Suprapubic skin (tissue), 4 donors: ENCODE results near the gene PSMA6. TPM values are rescaled to one million over a fixed set of nuclear protein-coding genes. Genes with fewer than 3 reads are reported as not detected.
A peak's percentile ranks its signal among the peaks of the same experiment; 100 is the strongest.
"Not testable (repeated sequence)": the region's sequence is repeated elsewhere in the genome, so short reads cannot be mapped to it uniquely, and the experiment has no call there.

Experiments
- DNase-seq, 2 donors: peaks; one replicate each; pipeline ENCODE4 v3.0.0-alpha.2; 2019; ENCODE audit warnings: low spot score in 2 of 2
- H3K27ac ChIP-seq: fragments of 200-600 bp; sonication (generic); one replicate; pipeline ENCODE4 v1.5.1; 2019
- H3K27me3 ChIP-seq: fragments of 200-600 bp; sonication (generic); one replicate; pipeline ENCODE4 v1.5.1; 2019
- H3K36me3 ChIP-seq: fragments of 200-600 bp; sonication (generic); one replicate; pipeline ENCODE4 v1.5.1; 2019
- H3K4me1 ChIP-seq: fragments of 200-600 bp; sonication (generic); one replicate; pipeline ENCODE4 v1.5.1; 2019
- H3K4me3 ChIP-seq: fragments of 200-600 bp; sonication (generic); one replicate; pipeline ENCODE4 v1.5.1; 2019; ENCODE audit warnings: mild to moderate bottlenecking
- H3K9me3 ChIP-seq: fragments of 200-600 bp; sonication (generic); one replicate; pipeline ENCODE4 v1.5.1; 2019
- CTCF ChIP-seq, 2 donors: fragments of 200-600 bp in 1 of 2; fragments of 450-650 bp in 1 of 2; sonication (generic) in 1 of 2; IDR thresholded peaks; one replicate each; pipeline ENCODE4 v1.5.1; 2016 to 2019; ENCODE audit warnings: antibody characterized with exemption in 2 of 2, mild to moderate bottlenecking in 1 of 2, moderate library complexity in 1 of 2
- EP300 ChIP-seq: sonication (generic); formaldehyde crosslinking; IDR thresholded peaks from one replicate; pipeline ENCODE4 v1.6.1; 2017; ENCODE audit warnings: antibody characterized with exemption
- POLR2A ChIP-seq, 2 donors: fragments of 450-650 bp; IDR thresholded peaks; one replicate each; pipeline ENCODE4 v1.6.1; 2017; ENCODE audit warnings: antibody characterized with exemption in 2 of 2, mild to moderate bottlenecking in 2 of 2, moderate library complexity in 2 of 2
- POLR2AphosphoS5 ChIP-seq, 3 donors: sonication (generic); formaldehyde crosslinking; IDR thresholded peaks; one replicate each; pipeline ENCODE4 v1.6.1; 2017; ENCODE audit warnings: antibody characterized with exemption in 3 of 3
- WGBS: methylation state at CpG from one replicate; pipeline ENCODE4 v1.1.5; 2018; 5-methylcytosine and 5-hydroxymethylcytosine counted together
- total RNA-seq, 4 donors: library from RNA; depleted of rRNA; stranded (reverse); fragments of >200 nt; gene quantifications; one replicate each; pipeline ENCODE4 v1.1.0, GENCODE V29; 2016

PSMA6 gene
- total RNA-seq, 4 donors from 2014 or later: 80.4 to 133 (median 110) TPM

- no peaks in the 10 kb centered on the region for H3K36me3 ChIP-seq
- H3K4me1 ChIP-seq: peaks cover 16% of the 10 kb centered on the region
- DNase-seq: peak in 1 of 2 donors; percentile 52
- H3K4me3 ChIP-seq: no peak overlapping the region
- TF ChIP-seq POLR2A (IDR thresholded peaks at IDR 0.05) (no peak), CTCF (IDR thresholded peaks at IDR 0.05) (no peak)
- no peaks in the 10 kb centered on the region for H3K27me3 ChIP-seq
- 67% methylated on average over 10 of the region's 13 CpGs for WGBS
- H3K27ac ChIP-seq: no peak overlapping the region
- no peaks in the 10 kb centered on the region for H3K9me3 ChIP-seq
These were observed 55.3 kb downstream of the PSMA6 start for GRCh38 chr14:35347323-35348043.

GRCh38 chr14:35348044-35348380 lies 55.8 kb downstream of the PSMA6 start:
- H3K9me3 ChIP-seq, H3K27ac ChIP-seq, H3K4me3 ChIP-seq, H3K27me3 ChIP-seq, DNase-seq, H3K36me3 ChIP-seq: not testable (repeated sequence)
- H3K4me1 ChIP-seq: peaks cover 17% of the 10 kb centered on the region
- 70% methylated on average over 6 of the region's 6 CpGs for WGBS

- H3K4me3 ChIP-seq: no peak overlapping the region
- H3K27ac ChIP-seq: no peak overlapping the region
- H3K27me3 ChIP-seq: no peaks in the 10 kb centered on the region
- H3K36me3 ChIP-seq: no peaks in the 10 kb centered on the region
- no peak for TF ChIP-seq POLR2A (IDR thresholded peaks at IDR 0.05)
- TF ChIP-seq POLR2AphosphoS5 (IDR thresholded peaks at IDR 0.05): no peak
- 79% methylated on average over 12 of the region's 12 CpGs for WGBS
- no peak for DNase-seq
- H3K9me3 ChIP-seq: no peaks in the 10 kb centered on the region
- H3K4me1 ChIP-seq: peaks cover 20% of the 10 kb centered on the region
These were observed 57.5 kb downstream of the PSMA6 start for GRCh38 chr14:35349496-35350365.

GRCh38 chr14:35351497-35351896 lies 59.3 kb downstream of the PSMA6 start:
- H3K4me1 ChIP-seq: peaks cover 20% of the 10 kb centered on the region
- WGBS: 95% methylated on average over 3 of the region's 3 CpGs
- TF ChIP-seq CTCF (IDR thresholded peaks at IDR 0.05) (no peak), POLR2A (IDR thresholded peaks at IDR 0.05) (no peak), EP300 (no peak), POLR2AphosphoS5 (IDR thresholded peaks at IDR 0.05) (no peak)

GRCh38 chr14:35351897-35352273 lies 59.7 kb downstream of the PSMA6 start:
- H3K4me3 ChIP-seq: no peak overlapping the region
- H3K4me1 ChIP-seq: peaks cover 20% of the 10 kb centered on the region
- H3K27me3 ChIP-seq: no peaks in the 10 kb centered on the region
- no peak overlapping the region for H3K27ac ChIP-seq
- DNase-seq: no peak
- 80% methylated on average over 4 of the region's 4 CpGs for WGBS
- no peaks in the 10 kb centered on the region for H3K36me3 ChIP-seq
- TF ChIP-seq POLR2AphosphoS5 (IDR thresholded peaks at IDR 0.05) (no peak), EP300 (no peak)
- H3K9me3 ChIP-seq: no peaks in the 10 kb centered on the region

More at GRCh38 chr14:35351497-35351896, 59.3 kb downstream of the PSMA6 start:
- no peak overlapping the region for H3K4me3 ChIP-seq
- H3K9me3 ChIP-seq: no peaks in the 10 kb centered on the region
- no peaks in the 10 kb centered on the region for H3K27me3 ChIP-seq
- no peak for DNase-seq
- no peak overlapping the region for H3K27ac ChIP-seq
- H3K36me3 ChIP-seq: no peaks in the 10 kb centered on the region

- no peak for TF ChIP-seq CTCF (IDR thresholded peaks at IDR 0.05)
- no peak for TF ChIP-seq POLR2A (IDR thresholded peaks at IDR 0.05)
- no peak for TF ChIP-seq POLR2AphosphoS5 (IDR thresholded peaks at IDR 0.05)
- peaks cover 20% of the 10 kb centered on the region for H3K4me1 ChIP-seq
- H3K36me3 ChIP-seq: no peaks in the 10 kb centered on the region
- 81% methylated on average over 12 of the region's 15 CpGs for WGBS
- no peak overlapping the region for H3K4me3 ChIP-seq
- no peak for DNase-seq
- no peaks in the 10 kb centered on the region for H3K9me3 ChIP-seq
- H3K27me3 ChIP-seq: no peaks in the 10 kb centered on the region
- no peak overlapping the region for H3K27ac ChIP-seq
These were observed 60.4 kb downstream of the PSMA6 start for GRCh38 chr14:35352274-35353233.
